Fibroblast of gingiva (primary cell): ENCODE results near the gene CASZ1.

Source experiments
- DNase-seq: peaks from one replicate; pipeline ENCODE4 v3.0.0-alpha.2; 2011; ENCODE audit warnings: low read depth

The CASZ1 gene

DNA sequence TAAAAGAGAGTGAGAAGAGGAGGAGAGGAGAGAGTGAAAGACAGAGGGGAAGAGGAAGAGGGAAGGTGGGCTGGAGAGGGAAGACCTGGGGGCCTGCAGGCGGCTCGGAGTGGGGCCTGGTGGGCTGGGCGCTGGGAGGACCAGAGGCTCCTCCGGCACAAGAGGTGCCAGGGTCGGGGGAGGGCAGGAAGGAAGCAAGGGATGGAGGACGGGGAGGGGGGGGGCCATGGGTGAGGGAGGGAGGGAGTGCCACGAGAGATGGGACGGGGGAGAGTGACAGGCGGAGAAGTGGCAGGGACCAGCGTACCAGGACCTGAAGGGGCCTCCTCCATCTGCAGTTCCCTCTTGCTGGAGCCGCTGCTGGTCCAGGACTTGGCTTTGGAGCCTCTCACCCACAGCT, 87.7 kb downstream of the CASZ1 start:
- no peak for DNase-seq

DNA sequence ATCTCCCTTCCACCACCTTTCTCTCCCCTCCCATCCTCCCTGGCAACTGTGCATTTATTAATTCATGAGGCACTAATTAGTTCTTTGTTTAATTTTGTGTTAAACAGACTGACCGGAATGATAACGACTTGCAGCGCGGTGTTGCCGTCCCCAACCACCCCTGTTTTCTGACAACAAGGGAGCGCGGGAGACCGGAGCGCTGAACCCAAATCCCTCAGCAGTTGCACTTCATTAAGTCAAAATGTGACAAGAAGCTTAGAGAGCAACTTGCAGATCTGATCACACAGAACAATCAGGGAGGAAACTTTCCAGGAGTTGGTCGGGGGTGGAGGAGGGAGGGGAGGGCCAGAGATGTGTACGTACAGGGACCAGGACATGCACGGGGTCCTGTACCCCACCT, 89.2 kb downstream of the CASZ1 start:
- DNase-seq: no peak

DNA sequence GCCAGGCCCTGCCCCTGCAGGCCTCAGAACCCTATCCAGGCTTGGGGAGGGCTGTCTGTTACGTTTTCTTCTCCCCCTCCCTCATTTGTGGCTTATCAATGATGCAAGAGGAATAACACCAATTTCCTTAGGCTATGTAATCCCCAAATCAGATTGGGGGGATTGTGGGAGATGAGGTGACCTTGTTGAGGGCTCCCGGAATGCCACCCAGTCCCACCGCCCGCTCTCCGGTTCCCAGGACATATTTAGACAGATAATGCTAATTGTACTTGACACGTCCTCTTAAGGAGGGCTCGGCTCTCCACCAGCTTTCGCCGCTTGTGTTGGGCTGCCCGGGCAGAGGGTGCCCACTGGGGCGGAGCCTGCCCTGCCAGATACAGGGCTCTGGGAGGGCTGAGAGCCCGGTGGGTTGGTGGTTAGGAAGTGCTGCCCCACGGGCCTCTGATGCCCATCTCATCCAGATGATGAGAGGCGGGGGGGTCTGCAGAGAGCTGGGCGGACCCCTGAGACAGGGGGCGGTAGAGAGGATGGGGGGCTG, 90.0 kb downstream of the CASZ1 start:
- DNase-seq: no peak

DNA sequence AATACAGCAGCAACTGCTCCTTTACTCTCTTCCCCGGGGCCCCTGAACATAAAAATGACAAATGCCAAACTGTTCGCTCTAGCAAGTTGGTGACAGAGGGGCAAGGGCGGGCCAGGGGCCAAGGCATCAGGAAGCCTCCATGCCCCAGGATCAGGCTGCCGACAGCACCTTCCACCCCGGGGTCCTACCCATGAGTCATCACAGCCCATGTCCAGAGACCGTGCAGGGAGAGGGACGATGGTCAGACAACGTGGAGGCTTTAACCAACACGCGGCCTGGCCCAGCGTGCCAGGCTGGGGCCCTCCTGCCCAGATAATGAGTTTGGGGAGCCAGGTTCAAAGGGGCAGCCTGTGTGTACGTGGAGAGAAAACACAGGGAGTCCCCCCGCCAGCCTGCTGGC, 90.5 kb downstream of the CASZ1 start:
- DNase-seq: no peak

DNA sequence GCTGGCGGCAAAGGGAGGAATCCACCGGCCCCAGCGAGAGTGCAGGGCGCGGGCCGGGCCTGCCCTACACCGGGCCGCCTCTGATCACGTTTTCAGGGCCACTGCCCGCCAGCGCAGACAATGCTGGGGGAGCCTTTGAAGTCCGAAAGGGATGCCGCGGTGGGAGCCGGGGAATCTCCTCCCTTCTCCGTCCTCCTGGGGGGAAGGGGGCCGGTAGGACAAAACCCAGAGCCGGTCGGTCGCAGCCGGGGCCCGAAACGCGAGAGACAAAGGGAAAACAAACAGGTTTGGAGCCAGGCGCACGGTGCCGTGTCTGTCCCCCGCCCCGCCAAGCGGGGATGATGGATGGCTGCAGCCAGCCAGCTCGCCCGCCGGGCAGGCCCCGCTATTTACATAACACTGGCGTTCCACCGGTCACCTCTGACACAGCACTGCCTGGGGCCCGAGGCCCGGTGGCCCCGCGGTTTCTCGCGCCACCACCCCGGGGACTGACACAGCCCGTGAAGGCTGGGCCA, 92.0 kb downstream of the CASZ1 start:
- no peak for DNase-seq

DNA sequence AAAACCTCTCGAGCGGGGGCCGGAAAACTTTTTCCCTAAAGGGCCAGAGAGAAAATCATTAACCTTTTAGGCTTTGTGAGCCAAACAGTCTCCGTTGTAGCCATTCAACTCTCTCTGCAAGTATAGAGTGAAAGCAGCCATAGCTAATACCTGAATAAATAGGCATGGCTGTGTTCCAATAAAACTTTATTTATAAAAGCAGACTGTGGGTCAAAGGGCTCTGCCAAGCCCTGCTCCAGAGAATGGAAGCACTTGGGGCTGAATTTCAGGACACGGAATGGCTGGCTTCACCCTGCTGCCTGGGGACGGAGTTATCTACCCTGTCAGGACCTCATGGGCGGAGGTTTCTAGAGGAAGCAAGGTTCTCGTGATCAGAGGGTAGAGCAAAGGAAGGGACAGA, 92.7 kb downstream of the CASZ1 start:
- DNase-seq: no peak

DNA sequence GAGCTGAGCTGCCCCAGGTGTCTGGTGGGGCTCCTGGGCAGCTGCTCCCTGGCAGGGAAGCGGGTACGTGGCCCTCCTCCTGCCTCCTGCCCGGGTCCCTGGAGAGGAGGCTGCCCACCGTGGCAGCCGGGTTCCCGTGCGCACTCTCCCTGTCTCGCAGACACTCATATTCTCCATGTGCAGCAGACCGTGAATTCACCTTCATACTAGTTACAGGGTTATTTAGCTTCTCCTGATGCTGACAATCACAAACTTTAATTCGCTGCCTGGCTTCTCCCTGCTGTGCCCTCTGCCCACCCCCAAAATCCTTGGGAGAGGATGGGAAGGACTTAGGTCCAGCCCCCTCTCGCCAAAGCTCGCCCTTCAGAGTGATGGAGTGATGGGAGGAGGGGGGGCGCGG, 95.3 kb downstream of the CASZ1 start:
- DNase-seq: no peak

DNA sequence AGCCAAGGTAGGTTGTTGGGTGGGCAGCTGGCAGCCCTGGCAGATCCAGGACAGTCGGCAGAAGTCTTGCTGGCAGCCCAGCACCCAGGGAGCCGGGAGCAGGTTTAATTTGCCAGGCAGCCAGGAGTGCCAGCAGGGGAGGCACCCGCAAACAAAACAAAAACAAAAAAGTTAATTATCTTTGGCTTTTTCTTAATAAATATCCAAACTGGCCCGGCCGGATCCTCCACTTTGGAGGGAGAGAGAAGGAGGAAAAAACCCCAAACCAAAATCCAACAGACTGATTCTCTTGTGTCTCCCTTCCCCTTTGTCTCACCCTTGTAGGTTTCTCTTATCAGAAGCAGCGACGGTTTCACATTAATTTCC, 97.0 kb downstream of the CASZ1 start:
- no peak for DNase-seq

DNA sequence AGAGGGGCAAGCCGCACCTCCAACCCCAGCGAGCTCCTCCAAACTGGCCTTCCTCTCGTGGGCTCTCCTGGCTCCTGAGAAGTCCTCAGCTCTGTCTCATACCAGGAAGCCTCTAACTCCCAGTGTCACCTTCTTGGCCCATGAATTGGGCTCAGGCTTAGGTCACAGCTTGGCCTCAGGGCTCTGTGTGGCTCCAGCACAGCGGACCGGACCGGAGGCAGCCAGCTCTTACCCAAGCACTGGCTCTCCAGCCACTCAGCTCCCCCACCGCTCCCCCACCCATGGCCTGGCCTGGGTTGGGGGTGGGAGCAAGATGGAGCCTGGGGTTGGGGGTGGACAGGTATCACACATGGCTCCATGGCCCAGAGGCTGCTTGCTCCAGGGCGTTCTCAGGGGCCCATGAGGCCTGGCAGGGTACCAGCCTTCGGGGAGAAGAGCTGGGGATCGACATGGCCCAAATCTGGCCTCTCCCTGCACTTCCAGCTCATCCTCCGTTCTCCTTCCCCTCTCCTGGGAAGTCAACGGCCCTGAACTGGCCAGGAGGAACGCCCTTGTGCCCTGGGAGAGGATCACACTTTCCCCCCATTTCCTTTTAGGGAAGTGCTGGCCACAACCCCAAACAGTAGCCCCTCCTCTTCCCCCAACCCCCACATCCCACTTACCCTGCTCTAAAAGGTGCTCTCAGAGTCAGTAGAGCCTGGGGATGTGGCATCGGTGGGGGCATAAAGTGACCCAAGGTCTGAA, 97.5 kb downstream of the CASZ1 start:
- DNase-seq: no peak

DNA sequence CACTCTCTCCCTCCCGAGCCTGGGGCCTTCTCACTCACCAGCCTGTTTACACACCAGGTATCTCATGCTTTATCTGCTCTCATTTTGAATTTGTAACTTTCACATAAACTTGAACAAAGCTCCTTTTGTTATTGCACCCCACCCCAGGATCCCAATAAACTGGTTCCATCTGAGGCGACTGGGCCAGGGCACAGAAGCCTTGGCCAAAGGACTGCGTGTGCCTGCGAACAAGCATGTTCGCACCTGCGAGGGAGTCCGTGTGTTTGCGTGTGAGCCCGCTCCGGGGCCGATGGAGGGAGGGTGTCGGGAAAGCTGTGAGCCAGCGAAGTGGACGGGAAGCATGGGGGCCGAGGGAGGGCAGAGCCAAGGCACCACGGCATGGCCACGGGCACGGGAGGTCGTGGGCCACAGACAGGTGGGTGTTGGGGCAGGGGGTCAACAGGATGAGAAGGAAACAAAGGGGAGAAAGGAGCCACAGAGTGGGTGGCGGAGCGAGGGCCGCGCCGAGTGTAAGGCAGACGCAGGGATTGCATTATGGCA, 98.8 kb downstream of the CASZ1 start:
- DNase-seq: no peak

DNA sequence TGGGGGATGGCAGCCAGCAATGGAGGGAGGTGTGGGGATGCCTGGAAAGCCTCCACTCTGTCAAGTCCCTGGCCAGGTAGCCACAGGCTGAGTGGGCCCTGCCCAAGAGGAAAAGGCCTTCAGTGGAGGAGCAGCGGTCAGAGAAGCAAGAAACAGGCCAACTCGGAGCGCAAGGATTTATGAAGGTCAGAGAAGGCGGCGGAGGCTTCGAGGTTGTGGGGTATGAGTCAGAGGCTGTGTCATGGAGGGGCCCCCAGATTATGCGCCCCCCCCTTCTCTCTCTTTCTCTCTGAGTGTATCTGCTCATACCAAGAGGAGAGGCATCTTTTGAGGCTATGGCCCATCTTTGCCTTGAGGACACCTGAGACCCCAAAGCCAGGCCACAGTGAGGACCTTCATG, 99.5 kb downstream of the CASZ1 start:
- no peak for DNase-seq

DNA sequence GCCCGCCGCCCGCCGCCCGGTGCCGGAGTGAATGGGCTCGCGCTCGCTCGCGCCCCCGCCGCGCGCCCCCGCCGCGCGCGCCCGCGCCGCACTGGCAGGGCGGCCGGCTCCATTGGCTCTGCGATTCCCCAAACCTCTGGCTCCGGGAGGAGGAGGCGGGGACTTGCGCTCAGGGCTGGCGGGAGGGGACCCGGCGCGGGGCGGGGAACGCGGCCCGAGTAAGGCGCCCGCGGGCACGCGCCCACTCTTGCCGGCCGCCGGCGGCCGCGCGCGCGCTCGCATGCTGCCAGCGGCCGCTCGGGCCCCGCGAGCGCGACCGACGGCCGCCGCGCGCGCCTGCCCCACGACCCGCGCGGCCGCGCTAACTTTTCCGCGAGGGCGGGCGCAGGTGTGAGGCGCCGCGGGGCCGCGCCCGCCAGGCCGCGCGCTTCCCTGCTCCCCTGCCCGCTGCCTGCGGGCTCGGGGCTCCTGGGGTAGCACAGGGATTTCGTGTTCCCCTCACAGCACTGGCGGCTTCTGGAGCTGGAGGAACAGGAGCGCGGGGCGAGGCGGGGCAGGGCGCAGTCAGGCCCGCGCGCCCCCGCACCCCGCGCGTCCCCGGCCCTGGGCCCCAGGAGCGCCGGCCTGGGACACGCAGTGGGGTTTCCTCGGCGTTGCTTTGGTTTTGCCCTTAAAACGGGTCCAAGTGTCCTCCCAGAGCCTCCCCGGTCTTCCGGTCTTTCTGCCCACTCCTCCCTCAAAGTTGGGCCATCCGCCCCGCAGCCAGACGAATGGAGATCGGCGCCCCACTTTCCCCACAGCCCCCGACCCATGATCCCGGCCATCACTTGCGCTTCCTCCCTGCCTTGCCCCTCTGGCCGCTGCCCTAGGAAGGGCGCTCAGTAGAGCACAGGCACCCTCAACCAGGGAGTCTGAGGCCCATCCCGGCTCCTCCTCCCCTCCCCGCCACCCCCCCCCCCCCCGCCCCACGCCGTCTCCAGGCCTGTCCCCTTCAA, 101.5 kb downstream of the CASZ1 start:
- peak; percentile 70 for DNase-seq

DNA sequence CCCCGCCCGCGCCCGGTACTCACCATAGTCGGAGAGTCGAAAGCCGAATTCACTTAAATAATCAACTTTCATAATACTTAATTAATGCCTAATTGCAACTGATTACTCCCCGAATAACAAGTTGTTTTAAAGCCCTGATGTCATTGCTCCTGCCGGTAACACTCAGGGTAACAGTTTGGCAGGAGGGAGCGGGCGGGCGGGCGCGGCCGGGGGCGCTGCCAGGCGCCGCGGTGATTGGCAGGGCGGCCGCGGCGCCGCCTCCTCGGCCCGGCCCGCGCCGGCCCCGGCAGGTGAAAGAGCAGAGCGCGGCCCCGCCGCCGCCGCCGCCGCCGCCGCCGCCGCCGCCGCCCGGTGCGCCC, 102.2 kb downstream of the CASZ1 start:
- no peak for DNase-seq

DNA sequence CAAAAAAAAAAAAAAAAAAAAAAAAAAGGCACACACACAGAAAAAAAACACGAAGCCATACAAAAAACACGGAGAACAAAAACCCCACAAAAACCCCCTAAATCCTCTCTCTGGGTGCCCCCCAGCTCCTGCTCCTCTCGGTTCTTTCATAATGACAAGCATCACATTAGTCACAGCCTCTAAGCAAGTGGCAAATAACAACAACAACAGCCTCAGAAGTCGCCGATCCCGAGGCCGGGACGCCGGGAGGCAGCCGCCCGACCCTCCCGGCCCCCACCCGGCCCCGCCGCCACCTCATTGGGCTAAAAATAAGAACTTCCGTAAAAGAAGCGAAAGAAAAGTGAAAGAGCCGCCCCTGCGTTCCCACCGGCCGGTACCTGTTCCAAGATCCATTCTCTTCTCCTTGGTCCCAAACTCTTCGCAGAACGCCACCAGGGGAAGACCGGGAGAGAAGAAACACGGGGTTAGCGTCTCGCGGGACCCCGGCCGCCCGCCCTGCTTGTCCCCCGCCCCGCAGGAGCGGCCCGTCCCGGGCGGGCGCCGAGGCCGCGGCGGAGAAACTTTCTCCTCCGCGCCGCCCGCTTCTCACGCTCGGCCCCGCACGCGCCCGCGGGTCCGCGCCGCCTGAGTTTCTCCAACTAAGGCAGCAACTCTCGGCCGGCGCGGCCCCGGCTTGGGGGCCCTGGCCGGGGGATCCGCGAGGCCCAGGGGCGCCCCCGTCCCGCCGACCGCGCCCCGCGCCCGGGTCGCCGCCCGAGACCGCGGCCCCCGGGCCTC, 102.8 kb downstream of the CASZ1 start:
- no peak for DNase-seq

DNA sequence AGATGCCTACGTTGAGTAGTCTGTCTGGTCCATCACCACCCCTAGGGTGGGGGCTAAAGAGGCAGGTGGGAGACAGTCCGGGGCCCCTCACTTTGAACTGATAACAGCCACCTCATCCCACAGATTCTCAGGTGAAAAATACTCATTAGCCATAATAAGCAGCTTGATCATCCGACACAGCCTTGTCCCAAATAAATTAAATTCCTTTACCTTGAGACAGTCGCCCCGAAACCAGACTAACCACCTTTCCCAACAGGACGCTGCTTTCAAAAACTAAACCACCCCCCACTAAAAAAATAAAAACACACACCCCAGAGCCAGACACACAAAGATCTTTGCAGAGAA, 103.3 kb downstream of the CASZ1 start:
- DNase-seq: no peak

DNA sequence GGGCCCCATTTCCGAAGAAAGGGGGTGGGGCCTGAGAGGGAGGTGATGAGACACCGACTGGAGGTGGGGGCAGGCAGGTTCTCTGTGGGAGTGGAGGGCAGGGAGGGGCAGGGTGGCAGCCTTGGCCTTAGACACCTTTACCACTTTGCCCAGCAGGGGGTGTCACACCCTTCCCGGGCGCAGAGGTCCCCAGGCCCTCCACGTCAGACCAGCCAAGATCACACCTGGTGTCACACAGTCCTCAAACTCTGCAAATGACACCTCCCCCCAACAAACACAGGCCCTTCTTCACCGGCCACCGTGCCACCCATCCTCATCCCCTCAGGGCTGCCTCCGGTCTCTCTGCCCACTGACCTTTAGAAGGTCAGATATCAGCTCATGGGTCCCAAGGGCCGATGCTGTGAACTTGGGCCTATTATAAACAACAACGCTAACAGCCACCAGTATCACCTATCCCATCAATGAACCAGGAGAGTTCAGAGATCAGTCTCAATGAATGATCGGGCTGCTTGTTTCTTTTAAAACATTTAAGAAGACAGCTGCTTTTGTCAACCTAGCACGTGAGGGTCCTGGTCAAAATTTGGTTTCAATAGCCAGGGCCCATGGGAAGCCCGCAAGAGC, 103.9 kb downstream of the CASZ1 start:
- no peak for DNase-seq

DNA sequence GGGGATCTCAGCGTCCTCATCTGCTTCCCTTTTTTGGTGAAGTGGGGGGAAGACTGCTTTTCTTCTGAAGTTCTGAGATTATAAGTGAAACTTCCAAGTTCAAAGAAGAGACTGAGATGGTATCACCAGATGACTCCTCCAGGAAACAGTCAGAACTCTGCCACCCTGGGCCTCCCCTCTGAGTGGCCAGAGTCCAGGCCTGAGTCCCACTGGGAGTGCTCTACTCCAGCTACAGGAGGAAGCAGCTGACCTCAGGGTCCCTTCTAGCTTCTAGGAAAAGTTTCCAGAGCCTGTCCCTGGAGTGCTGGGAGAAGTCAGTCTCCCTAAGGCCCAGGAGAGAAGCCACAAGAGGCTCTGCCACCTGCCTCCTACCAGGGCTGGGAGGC, 104.7 kb downstream of the CASZ1 start:
- DNase-seq: no peak

DNA sequence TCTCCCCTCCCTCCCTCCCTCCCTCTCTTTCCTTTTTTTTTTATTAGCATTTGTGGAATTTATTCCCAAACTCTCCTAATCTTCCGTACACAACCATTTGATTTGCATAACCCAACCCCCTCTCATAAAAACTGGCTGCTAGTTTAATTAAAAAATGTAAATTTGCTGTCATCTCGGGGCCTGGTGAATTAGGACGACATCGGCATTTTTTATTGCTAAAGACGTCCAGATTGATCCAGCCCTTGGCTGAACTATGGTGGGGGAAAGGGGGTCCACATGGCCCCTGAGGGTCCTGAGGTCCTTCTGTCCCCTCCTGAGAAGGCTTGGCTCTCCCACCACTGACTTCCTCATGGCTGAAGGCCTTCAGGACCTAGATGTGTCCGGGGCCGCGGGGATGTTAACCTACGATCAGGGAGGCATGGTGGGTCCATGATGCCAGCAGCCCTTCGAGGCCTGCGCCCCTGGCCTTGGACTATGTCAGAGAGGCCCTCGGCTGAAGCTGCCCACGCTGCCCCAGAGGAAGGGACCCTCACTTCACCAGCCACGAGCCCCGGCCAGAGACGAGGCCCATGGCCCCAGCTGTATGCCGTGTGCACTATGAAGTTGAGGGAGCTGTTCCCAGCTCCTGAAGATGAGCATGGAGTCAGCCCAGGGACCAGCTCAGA, 105.2 kb downstream of the CASZ1 start:
- no peak for DNase-seq

DNA sequence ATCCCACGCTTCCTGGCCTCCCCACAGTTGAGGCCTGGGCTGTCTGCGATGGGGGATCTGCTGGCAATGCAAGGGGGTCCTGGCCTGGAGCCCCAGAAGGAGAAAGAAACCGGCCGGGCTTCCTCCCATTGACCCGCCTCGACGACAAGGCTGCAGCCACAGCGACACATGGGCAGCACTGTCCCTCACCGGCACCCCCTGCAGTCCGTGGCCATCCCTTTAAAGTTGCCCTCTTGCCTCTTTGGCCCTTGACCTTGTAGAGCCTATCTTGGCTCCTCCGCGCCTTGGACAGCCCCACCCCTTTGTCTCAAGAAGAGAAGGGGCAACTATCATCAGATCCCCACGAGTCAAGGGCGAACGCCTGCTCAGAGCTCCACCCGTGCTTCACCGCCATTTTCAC, 106.0 kb downstream of the CASZ1 start:
- no peak for DNase-seq

DNA sequence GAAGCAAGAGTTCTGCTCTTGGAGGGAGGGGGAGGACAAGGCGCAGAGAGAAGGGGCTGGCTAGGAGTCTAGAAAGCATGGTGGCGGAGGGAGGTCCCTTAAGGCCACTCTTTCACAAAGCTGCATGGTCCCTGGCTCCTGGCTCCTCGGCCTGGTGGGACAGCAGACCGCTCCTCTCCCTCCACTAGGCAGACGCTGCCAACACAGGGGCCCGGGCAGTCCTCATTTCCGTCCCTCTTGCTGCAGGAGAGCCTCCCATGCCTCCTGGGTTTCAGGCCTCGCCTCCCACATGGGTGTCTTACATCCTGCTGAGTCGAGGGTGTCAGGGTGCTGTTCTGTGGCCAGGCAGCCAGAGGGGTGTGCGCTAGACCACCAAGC, 108.0 kb downstream of the CASZ1 start:
- DNase-seq: no peak

DNA sequence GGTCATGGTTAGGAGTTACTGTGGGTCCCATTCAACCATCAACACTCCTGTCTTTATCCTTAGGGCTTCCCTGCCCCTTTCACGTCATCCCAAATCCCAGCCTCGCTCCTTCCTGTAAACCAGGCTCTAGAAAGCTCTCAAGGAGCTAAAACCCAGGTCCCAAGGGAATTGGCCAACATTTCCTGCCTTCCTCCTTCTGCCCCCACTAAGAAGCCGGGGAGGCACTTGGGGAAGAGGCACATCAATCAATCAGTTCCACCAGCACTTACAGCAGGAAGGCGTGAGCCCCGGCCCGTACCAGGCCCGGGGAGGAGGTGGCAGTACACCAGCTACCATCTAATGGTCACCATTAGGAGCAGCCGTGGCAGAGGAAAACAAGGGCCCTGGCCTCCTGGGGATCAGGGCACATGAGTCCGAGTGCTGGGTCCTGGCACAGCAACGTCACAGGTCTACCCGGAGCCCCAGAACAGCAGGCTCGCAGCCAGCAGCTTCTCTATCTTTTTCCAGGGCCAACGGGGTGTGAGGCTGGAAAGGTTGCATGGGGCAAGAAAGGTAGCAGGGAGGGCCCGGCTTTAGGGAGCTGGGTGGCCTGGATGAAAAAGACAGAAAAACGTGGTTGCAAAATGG, 108.6 kb downstream of the CASZ1 start:
- peak; percentile 39 for DNase-seq
